Measurements from ENCODE around the gene CCDC40.
A peak's percentile ranks its signal among the peaks of the same experiment; 100 is the strongest.
"Not testable (repeated sequence)": the region's sequence is repeated elsewhere in the genome, so short reads cannot be mapped to it uniquely, and the experiment has no call there.

The CCDC40 gene

GRCh38 chr17:80035937-80036714 lies at the start of gene CCDC40:
Gene CCDC40 (plus strand): TSS chr17:80036642. CDS start chr17:80036663, 21 bp downstream.
- DNase-seq: peak; percentile 86

GRCh38 chr17:79987187-79987934 lies 49.1 kb upstream of the CCDC40 start:
- DNase-seq: no peak

- no peak for DNase-seq
Observed at GRCh38 chr17:79987935-79988184, 48.6 kb upstream of the CCDC40 start.

- no peak for DNase-seq
Observed at GRCh38 chr17:79988185-79988971, 48.1 kb upstream of the CCDC40 start.

GRCh38 chr17:79989106-79989835 lies 47.2 kb upstream of the CCDC40 start:
- no peak for DNase-seq

- DNase-seq: no peak
Observed at GRCh38 chr17:79990051-79990592, 46.3 kb upstream of the CCDC40 start.

GRCh38 chr17:79990704-79991103 lies 45.7 kb upstream of the CCDC40 start:
- no peak for DNase-seq

- peak; percentile 90 for DNase-seq
Observed at GRCh38 chr17:79991140-79991923, 45.1 kb upstream of the CCDC40 start.

GRCh38 chr17:79991924-79992648 lies 44.4 kb upstream of the CCDC40 start:
- no peak for DNase-seq

GRCh38 chr17:79992649-79993389 lies 43.6 kb upstream of the CCDC40 start:
- no peak for DNase-seq

- peak; percentile 75 for DNase-seq
Observed at GRCh38 chr17:79993390-79994227, 42.8 kb upstream of the CCDC40 start.

GRCh38 chr17:79994228-79994569 lies 42.2 kb upstream of the CCDC40 start:
- DNase-seq: not testable (repeated sequence)

- DNase-seq: no peak
Observed at GRCh38 chr17:79994602-79995001, 41.8 kb upstream of the CCDC40 start.

- DNase-seq: no peak
Observed at GRCh38 chr17:79995696-79996095, 40.7 kb upstream of the CCDC40 start.

- no peak for DNase-seq
Observed at GRCh38 chr17:79996291-79996690, 40.2 kb upstream of the CCDC40 start.

GRCh38 chr17:79997011-79997660 lies 39.3 kb upstream of the CCDC40 start:
- no peak for DNase-seq

GRCh38 chr17:80000136-80000535 lies 36.3 kb upstream of the CCDC40 start:
- no peak for DNase-seq

- no peak for DNase-seq
Observed at GRCh38 chr17:80000981-80001775, 35.3 kb upstream of the CCDC40 start.
